NCI-H1436 treated with DMSO at 0.1 percent for 48 hours (cell line): Measurements from ENCODE around the gene TGM6.

Experiments
- DNase-seq: peaks from one replicate; lab custom pipeline; 2025; lab: John Stamatoyannopoulos, UW

Gene TGM6

DNA sequence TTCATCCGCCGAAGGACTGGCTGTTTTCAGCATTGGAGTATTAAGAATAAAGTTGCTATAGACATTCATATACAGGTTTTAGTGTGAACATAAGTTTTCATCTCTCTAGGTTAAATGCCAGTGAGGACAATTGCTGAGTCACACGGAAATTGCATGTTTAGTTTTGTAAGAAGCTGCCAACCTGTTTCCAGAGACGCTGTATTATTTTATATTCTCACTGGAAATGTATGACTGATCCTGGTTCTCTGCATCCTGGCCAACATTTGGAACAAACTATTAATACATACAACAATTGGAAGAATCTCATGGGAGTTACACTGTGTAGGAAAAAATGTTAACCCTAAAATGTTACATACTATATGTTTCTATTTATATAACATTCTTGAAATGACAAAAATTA lies 16.7 kb upstream of the TGM6 start:
- no peak for DNase-seq

DNA sequence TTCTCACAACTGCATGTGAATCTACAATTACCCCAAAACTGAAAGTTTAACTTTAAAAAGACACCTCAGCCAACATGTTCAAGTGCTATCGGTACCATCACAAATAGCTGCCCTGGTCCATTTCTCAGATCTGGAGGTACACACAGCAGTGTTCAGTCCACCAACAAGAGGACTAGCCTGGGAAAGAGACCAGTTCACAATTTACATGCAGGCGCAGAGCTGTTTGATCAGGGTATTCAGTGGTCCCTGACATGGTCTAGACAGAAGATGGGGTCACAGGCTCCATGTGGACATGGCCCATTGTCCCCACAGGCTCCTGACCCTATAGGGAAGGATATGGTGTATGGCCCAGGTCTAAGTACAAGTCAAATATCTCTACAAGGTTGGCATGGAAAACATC lies 15.6 kb upstream of the TGM6 start:
- no peak for DNase-seq

DNA sequence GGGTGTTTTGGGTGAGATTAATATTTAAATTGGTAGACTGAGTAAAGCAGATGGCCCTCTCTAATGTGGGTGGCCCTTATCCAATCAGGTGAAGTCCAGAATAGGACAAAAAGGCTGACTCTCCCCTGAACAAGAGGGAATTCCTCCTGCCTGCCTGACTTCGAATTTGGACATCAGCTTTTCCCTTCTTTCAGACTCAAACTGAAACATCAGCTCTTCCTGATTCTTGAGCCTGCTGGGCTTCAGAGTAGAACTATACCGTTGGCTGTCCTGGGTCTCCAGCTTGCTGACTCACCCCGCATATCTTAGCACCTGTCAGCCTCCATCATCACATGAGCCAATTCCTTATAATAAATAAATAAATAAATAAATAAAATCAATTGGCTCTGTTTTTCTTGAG lies 15.0 kb upstream of the TGM6 start:
- no peak for DNase-seq

DNA sequence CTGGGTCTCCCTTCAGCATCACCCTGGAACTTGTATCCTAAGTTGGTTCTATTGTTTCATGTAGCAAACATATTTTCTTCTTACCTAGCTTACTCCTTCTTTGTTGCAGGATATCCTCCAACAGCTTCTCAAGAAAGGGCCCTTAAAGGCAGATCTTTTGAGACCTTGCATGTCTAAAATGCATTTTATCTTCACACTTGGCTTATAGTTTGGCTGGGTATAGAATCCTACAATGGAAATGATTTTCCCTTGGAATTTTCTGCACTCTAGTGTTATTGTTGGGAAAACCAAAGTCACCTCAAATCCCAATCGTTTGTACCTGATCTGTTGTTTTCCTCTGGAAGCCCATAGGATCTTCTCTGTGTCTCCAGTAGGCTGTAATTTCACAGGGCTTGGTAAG lies 12.1 kb upstream of the TGM6 start:
- no peak for DNase-seq

DNA sequence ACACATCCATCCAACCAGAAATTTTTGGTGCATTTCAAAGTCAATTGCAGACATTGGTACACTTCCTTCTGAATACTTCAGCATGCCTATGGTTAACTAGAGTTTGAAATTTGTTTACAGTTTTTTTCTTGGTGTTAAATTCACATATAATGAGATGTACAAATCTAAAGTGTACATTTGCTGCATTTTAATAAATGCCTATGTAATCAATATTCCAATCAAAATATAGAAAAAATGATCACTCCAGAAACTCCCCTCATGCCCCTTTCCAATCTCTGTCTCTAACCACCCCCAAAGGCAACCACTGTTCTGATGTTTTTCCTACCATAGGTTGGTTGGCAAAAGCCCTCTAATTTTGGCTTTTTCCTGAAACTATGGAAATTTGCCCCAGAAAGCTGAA lies 7.6 kb upstream of the TGM6 start:
- DNase-seq, result no peak

DNA sequence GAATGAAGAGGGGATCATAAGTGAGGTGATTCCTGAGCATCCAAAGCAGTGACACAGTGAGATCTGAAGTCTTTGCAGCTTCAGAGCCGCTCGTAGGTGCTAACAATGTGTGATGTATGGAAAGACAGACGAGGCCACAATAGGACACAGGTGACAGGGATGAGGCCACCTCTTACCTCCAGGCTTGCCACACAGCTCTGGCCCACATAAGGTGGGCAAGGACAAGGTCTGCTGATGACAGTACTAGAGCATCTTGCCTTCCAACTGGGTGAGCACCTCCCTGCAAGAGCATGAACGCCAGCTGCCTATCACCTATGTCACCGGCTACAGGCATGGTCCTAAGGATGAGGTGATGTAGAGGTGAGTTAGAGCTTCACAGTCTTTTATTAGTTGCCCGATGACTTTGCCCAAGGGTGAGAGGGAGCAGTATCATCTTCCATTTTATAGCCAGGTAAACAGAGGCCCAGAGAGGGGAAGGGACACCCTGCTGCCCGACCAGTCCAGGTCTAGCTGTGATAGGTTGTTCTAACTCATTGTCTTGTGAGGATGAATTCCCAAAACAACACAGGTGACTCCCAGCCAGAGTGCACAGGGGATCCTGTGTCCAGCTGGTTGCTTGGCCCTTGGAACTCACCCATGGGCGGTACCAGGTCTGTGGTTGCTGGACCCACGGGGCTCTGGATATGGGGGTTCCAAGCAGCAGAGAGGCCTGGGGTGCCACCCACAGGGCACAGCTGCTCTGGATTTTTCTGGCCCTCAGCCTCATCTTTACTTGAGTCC lies 6.2 kb upstream of the TGM6 start:
- no peak for DNase-seq

DNA sequence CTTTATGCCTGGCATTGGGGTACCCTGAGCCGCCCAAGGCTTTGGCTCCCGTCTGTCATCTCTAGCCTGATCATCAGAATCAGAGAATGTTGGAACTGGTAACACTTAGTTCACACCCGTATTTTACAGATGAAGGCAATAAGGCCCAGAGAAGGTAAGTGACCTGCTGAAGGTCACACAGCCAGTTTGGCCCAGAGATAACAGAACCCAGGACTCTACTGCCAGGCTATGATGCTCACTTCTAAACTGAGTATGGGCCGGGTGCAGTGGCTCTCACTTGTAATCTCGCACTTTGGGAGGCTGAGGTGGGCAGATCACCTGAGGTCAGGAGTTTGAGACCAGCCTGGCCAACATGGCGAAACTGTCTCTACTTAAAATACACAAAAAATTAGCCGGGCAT lies 1.8 kb upstream of the TGM6 start:
- DNase-seq, result no peak

DNA sequence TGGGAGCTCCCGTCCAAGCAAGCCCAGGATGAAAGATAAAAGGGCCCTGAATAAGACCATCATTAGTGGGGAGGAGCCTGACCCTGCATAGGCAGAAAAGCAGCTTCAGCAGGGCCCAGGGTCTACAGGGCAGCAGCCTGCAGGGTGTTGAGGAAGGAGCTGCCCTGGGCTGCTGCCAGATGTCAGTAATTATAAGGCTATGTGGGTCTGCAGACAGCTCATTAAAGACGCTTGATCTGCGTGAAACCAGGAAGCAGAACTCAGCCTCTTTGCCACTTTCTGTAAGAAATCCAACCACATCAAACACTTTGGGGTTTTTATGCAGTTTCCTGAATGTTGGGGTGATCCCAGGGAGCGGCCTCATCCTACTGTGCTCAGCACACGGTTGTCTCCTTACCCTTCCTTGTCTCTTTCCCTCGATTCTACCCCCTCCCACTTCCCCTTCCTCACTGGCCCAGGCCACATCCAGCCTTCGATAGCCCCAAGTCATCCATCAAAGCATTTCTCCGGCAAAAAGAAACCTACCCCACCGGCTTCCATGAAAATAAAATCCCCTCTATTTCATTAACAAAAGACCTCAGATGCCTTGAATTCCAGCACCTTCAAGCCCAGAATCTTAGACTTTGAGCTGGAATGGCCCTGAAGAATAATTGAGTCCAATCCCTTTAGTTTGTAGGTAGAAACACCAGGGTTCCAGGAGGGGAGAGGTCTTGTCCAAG lies 1.0 kb upstream of the TGM6 start:
- no peak for DNase-seq

DNA sequence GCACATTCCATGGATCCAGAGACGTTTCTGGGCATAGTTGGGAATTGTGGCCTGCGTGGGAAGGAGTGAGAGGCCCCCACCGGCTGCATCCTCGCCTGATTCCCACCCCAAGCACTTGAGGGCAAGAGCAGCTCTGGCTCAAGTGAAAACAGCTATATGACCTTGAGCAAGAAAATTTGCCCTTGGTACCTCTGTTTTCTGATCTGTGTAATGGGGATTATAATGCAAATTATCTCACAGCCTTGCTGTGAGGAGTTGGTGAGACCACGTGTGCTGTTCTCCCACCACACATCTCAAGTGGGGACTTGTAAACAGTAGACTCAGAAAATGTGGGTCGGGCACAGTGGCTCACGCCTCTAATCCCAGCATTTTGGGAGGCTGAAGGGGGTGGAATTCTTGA lies 602 bp downstream of the TGM6 start:
- no peak for DNase-seq

DNA sequence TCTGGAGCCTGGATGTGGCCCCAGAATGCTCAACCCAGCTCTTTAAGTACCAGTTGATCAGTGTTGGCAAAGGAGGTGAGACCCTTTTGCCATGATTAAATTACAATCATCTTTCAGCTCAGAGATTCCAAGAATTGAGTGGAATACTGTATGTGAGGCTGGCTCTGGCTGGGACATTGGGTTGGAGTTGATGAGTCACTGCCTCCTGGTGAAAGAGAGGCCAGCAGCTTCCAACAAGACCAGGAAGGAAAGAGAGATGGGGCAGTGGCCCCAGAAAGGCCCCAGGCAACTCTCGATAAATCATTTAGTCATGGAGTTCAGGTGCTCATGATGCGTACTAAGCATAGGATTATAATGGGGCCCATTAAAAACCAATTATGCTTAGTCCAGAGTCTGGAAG lies 2.1 kb downstream of the TGM6 start:
- DNase-seq, result no peak

DNA sequence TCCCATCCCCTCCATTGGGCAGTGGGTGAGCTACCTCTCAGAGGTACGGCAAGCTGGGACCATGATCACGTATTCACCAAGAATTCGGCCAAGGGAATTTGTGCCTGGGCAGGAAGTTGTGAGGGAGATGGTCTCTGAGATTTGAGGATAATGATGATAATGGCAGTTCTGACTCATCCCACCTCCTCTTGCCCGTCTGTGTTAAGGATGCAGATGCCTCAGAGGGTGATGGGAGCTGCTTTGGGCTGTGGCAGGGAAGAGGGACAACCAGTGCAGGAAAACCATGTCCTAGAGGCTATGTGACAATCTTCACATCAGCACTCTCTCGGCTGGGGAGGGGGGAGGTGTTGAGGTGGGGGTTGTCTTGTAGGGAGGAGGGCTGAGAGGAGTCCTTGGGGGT lies 4.3 kb downstream of the TGM6 start:
- no peak for DNase-seq

DNA sequence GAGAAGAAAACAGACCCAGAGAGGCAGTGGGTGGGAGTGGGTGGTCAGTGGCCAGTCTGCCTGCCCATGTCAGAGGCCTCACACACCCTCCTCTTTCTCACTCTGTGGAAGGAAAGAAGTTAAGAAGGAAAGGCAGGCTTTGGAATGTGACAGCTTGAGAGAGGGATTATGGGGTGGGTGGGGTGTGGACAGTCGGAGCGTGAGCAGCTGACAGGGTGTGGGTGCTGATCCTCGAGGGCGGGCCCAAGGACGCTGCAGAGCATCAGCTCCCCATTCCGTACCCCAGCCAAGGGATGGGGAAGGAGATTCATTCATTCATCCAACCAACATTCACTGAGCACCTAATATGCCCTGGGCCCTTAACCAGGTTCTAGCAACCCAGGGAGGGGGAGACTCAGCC lies 4.8 kb downstream of the TGM6 start:
- no peak for DNase-seq

DNA sequence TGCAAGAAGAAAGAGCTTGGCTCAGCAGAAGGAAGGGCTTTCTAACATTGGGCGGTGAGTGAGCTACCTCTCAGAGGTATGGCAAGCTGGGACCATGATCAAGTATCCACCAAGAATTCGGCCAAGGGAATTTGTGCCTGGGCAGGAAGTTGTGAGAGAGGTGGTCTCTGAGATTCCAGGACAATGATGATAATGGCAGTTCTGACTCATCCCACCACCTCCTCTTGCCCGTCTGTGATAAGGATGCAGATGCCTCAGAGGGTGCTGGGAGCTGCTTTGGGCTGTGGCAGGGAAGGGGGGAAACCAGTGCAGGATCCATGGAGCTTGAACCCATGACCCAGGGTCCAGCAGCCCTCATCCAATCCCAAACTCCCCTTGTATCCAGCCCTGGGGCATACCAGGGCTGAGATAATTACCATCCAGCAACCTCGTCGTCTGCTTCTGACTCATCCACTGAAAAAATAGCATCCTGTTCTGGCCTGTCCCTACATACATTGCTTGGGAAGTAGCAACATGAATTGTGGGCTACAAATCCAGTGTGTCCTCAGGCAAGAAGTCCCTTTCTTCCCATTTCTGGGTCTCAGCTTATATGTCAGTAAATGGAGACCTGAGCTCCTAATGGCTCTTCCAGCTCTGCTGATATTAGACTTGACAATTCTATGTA lies 5.9 kb downstream of the TGM6 start:
- no peak for DNase-seq

DNA sequence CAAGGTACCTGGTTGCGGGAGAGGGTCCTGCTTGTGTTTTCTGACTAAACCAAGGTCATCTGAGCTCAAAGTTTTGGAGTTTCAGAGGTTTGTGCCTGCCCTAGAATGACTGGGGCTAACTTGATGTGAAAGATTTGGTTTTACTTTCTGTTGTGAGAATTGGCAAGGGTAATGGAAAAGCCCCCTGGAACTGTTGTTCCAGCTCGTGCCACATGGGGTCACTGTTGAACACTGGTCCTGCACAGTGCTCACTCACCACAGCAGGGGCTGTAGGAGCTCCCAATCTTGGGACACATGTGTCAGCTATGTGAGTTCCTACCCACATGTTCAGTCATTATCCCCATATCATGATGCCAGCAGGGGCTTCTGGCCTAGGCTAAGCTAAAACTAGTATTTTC lies 6.5 kb downstream of the TGM6 start:
- DNase-seq, result no peak

DNA sequence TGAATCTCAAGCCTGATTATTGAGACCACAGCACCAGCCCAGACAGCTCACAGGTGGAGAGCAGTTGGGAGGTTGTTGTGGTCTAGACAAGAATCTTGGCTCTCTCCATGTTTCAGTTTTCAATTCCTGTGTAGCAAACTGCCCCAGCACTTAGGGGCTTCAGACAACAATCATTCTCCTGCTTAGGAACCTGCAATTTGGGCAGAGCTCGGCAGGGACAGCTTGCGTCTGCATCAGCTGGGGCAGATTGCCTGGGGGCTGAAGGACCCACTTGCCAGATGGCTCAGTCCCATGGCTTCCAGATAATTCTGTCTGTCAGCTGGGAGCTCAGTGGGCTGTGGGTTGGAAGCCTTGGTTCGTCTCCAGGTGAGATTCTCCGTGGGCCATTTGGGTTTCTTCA lies 6.9 kb downstream of the TGM6 start:
- DNase-seq, result no peak

DNA sequence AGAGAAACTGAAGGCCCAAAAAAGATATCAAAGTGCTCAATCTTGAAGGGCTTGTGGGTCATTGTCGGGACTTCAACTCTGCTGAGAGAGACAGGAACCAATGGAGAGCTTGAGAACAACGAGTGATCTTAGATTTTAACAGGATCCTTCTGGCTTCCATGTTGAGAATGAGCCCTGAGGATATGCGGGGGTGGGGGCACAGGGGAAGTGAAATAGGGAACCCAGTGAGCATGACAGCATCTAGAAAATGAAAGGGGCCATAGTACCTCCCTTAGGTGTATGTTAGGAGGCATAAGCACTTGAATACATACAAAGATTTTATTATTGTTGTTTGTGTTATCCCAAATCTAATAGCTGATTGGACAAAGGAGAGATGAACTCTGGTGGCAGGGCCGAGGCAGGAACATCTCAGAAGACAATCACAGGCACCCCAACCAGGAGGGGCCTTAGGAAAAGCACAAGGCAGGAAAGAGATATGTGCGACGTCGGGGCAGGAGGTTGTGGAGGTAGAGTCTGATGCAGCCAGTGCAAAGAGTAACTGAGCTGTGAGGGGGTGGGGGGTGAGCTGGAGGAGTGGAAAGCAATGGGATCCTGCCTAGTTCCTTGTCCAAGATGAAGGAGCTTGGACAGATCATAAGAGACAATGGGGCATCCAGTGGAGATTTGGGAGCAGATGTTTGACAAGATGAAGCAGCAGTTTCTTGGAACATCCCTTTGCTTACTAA lies 10.4 kb downstream of the TGM6 start:
- DNase-seq, result no peak

DNA sequence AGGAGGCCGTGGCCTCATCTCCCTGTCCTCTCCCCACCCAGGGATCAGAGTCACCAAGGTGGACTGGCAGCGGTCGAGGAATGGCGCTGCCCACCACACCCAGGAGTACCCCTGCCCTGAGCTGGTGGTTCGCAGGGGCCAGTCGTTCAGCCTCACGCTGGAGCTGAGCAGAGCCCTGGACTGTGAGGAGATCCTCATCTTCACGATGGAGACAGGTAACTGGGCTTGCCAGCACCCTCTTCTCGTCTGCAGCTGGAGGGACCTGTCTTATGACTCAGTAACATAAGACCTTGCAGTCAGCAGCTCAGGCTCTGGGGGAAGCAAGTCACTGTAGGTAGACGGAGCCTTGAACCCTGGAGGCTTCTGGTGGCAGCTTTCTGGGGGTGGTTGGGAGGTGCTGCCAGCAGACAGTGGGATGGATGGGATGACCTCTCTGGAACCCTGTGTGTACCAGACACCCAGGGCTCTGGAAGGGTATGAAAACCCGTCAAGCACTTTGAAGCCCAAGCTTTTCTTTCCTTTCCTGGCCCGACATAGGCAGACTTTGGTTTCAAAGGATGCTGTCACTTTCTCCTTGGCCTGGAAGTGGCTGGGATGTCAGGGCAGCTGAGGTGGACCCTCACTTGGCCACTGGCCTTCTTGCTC lies 13.8 kb downstream of the TGM6 start:
- no peak for DNase-seq

DNA sequence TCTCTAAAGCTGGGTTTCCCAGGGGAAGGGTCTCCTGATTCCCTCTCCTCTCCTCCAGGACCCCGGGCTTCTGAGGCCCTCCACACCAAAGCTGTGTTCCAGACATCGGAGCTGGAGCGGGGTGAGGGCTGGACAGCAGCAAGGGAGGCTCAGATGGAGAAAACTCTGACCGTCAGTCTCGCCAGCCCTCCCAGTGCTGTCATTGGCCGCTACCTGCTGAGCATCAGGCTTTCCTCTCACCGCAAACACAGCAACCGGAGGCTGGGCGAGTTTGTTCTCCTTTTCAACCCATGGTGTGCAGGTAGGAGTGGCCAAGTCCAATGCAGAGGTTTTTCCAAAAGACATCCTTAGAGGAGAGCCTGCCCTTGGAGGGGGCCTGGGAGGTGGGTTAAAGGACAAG lies 14.4 kb downstream of the TGM6 start:
- no peak for DNase-seq

DNA sequence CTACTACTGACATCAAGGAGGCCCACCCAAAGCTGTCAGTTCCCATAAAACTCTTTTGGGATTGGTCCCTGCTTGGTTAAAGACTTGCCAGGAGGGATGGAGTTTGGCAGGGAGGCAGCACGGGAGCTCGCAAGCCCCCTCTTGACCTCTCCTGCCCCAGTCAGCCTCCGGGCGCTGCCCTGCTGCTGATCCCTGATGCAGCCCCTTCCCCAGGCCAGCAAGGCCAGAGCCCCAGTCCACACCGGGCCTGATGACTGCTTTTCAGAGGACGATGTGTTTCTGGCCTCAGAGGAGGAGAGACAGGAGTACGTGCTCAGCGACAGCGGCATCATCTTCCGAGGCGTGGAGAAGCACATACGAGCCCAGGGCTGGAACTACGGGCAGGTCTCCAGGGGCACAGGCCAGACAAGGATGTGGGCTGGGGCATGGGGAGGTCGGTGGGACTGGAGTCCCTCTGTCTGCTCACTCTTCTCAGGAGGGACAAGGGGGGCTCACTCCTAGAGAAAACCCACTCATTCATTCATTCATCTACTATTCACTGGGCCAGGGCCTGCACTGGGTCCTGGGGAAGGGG lies 15.6 kb downstream of the TGM6 start:
- no peak for DNase-seq

DNA sequence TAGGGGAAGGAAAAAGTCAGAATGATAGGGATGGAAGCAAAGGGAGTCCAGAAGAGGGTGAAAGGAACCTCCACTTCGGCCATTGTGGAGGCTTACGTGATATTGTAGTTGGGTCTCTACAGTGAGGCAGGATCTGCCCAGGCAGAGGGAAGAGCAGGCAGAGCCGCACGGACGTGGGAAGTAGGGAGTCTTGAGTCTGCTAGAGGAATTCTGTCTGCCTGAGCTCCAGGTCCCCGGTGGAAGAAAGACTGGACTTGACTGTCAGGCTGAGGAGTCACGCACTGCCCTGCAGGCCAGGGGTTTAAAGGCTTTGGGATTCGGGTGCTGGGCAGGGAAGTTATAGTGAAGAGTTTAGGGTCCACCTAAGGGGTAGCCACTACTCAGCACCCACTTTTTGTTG lies 16.4 kb downstream of the TGM6 start:
- no peak for DNase-seq

DNA sequence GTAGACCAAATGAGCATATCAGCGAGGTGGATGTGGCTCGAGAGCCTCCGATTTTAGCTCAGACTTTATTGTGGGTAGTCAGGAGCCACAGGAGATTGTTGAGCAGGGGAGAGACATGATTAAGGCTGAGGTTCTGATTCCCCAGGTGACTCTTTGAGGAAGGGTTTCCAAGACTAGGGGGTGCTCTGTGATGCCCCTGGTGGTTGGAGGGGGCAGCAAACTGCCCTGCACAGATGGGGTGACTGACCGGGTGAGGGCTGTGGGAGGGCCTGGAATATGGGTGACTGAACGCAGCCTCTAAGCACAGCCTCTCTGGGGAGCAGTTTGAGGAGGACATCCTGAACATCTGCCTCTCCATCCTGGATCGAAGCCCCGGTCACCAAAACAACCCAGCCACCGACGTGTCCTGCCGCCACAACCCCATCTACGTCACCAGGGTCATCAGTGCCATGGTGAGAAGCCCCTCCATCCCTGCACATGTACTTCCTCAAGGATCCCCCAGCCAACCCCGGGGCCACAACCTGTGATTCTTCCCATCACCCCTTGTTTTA lies 17.0 kb downstream of the TGM6 start:
- no peak for DNase-seq

DNA sequence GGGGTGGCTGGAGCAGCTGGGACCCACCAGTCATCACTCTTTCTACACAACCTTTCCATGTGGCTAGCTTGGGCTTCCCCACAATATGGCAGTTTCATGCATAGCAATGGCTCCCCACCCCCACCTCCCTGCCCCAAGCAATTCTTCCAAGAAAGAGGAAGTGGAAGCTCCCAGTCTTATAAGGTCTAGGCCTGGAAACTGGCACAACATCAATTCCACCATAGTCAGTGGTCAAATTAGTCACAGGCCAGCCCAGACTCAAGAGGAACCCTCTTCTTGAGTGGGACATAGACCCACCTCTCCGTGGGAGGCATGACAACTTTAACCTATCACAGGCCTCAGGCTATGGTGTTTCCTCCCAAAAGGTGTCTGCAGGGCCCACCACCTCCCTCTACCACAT lies 17.7 kb downstream of the TGM6 start:
- no peak for DNase-seq
